ENCODE results near the gene OBSCN.

OBSCN gene

DNA sequence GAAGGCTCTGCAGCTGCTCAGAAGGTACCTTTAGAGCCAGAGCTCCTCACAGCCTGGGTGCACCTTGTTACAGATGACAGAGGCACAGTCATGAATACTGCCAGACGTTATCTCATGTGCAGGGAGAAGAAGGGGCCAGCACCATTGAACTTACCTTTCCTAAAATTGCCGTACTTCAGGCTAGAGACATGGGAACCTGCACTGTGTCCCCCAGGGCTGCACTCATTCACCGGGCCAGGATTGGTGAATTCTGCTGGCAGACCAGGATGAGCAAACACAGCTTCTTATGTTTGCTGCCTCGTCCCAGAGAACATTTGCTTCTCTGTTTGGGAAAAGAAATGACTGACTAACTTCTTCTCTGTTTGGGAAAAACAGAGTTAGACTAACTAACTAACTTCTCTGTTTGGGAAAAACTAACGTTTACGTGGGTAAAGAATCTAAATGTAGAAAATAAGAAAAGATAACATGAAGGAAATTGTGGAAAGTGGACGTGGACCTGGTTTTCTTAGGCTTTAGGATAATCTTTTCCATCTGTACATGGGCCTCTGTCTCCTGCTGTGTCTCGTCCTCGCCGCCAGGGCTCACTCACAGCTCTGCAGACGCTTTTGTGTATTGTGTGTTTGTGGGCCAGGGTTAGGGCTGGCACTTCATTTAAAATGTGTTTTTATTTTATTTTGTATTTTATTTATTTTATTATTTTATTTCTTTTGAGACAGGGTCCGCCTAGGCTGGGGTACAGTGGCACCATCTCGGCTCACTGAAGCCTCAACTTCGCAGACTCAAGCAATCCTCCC, 9.9 kb downstream of the OBSCN start:
- Histone ChIP-seq H2BK5ac (ENCODE audit: low read depth, low read length, poor library complexity, severe bottlenecking) (no peak overlapping the region), H3K27me3 (ENCODE audit: control insufficient read depth in 1 of 2, insufficient read depth in 1 of 2, low read length in 2 of 2) (peaks cover 0 to 24% of the 10 kb centered on the region in 2 experiments), H2AK5ac (ENCODE audit: low read length, severe bottlenecking) (no peak overlapping the region), H3K4ac (ENCODE audit: low read depth in 1 of 2, low read length in 2 of 2) (no peak overlapping the region), H3K36me3 (ENCODE audit: control insufficient read depth in 1 of 2, insufficient read depth in 2 of 2, low read depth in 1 of 2, low read length in 2 of 2) (peaks cover 0 to 47% of the 10 kb centered on the region in 2 experiments), H2BK120ac (ENCODE audit: low read depth, low read length) (no peak overlapping the region), H3K4me1 (ENCODE audit: control insufficient read depth, insufficient read depth, low read depth, low read length) (peaks cover 14% of the 10 kb centered on the region), H3K14ac (ENCODE audit: low read length in 2 of 2) (no peak overlapping the region), H3K9me3 (ENCODE audit: control insufficient read depth, low read length) (no peaks in the 10 kb centered on the region), H3K4me2 (ENCODE audit: low read length, poor library complexity, severe bottlenecking) (no peak overlapping the region), H3K27ac (ENCODE audit: low read length, poor library complexity, severe bottlenecking) (no peak overlapping the region), H4K8ac (ENCODE audit: low read length) (no peak overlapping the region), H2BK12ac (ENCODE audit: low read length in 2 of 2) (no peak overlapping the region), H3K23ac (ENCODE audit: low read length in 2 of 2) (no peak overlapping the region), H3K9ac (ENCODE audit: low read length) (no peak overlapping the region), H2AFZ (ENCODE audit: low read depth, low read length) (no peak overlapping the region), H4K91ac (ENCODE audit: low read length) (no peak overlapping the region), H3K18ac (ENCODE audit: low read depth in 1 of 2, low read length in 2 of 2) (no peak overlapping the region), H2BK15ac (ENCODE audit: low read depth, poor library complexity, severe bottlenecking) (no peak overlapping the region), H3K79me1 (replicated peaks; ENCODE audit: low read length, poor library complexity, severe bottlenecking) (peaks cover 1% of the 10 kb centered on the region), H3K4me3 (ENCODE audit: insufficient read depth in 1 of 2, low read depth in 1 of 2, low read length in 2 of 2) (no peak overlapping the region)
- no peak for DNase-seq
- WGBS: 85% methylated on average over 11 of the region's 14 CpGs

DNA sequence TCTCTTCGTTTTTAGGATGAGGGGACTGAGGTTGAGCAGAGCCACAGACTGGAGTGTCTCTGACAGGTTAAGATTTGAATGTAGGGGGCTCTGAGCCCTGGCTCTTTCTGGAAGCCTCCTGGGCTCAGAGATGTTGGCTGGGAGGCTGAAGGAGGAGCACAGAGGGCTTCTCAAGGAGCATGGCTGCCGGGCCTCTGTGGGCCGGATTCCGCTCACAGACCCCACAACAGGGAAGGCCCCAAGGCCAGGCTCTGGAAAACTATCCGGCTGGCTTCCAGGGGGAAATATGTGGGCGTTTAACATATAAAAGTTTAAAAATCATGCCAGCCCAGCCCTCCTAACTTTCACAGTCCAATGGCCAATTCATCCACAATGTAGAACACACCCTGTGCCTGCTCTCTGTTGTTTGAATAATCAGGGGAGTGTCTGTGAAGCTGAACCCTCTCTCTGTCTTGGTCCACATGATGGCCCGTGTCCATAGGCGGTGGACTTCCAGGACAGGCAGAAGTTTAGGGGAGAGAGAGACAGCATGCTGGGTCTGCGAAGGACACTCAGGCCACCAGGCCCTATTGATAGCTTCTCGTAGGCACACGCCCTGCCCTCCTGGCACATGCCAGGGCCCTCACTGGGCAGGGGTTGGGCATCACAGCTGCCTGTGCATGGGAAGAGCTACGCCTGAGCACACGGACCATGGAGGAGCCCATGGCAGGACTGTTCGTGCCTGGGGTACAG, 10.8 kb downstream of the OBSCN start:
- Histone ChIP-seq H2AFZ (ENCODE audit: low read depth, low read length) (no peak overlapping the region), H3K14ac (ENCODE audit: low read length in 2 of 2) (no peak overlapping the region), H3K36me3 (ENCODE audit: control insufficient read depth in 1 of 2, insufficient read depth in 2 of 2, low read depth in 1 of 2, low read length in 2 of 2) (peaks cover 0 to 47% of the 10 kb centered on the region in 2 experiments), H2AK5ac (ENCODE audit: low read length, severe bottlenecking) (no peak overlapping the region), H3K4me1 (ENCODE audit: control insufficient read depth, insufficient read depth, low read depth, low read length) (peaks cover 10% of the 10 kb centered on the region), H2BK120ac (ENCODE audit: low read depth, low read length) (no peak overlapping the region), H3K9me3 (ENCODE audit: control insufficient read depth, low read length) (no peaks in the 10 kb centered on the region), H3K27ac (ENCODE audit: low read length, poor library complexity, severe bottlenecking) (no peak overlapping the region), H2BK12ac (ENCODE audit: low read length in 2 of 2) (no peak overlapping the region), H3K4me2 (ENCODE audit: low read length, poor library complexity, severe bottlenecking) (no peak overlapping the region), H4K91ac (ENCODE audit: low read length) (no peak overlapping the region), H3K4me3 (ENCODE audit: insufficient read depth in 1 of 2, low read depth in 1 of 2, low read length in 2 of 2) (no peak overlapping the region), H3K9ac (ENCODE audit: low read length) (no peak overlapping the region), H3K4ac (ENCODE audit: low read depth in 1 of 2, low read length in 2 of 2) (no peak overlapping the region), H4K8ac (ENCODE audit: low read length) (no peak overlapping the region), H3K27me3 (ENCODE audit: control insufficient read depth in 1 of 2, insufficient read depth in 1 of 2, low read length in 2 of 2) (peaks cover 0 to 27% of the 10 kb centered on the region in 2 experiments), H3K79me1 (replicated peaks; ENCODE audit: low read length, poor library complexity, severe bottlenecking) (peaks cover 1% of the 10 kb centered on the region), H2BK5ac (ENCODE audit: low read depth, low read length, poor library complexity, severe bottlenecking) (no peak overlapping the region), H3K23ac (ENCODE audit: low read length in 2 of 2) (no peak overlapping the region), H3K18ac (ENCODE audit: low read depth in 1 of 2, low read length in 2 of 2) (no peak overlapping the region), H2BK15ac (ENCODE audit: low read depth, poor library complexity, severe bottlenecking) (no peak overlapping the region)
- no peak for DNase-seq
- 95% methylated on average over 10 of the region's 14 CpGs for WGBS

DNA sequence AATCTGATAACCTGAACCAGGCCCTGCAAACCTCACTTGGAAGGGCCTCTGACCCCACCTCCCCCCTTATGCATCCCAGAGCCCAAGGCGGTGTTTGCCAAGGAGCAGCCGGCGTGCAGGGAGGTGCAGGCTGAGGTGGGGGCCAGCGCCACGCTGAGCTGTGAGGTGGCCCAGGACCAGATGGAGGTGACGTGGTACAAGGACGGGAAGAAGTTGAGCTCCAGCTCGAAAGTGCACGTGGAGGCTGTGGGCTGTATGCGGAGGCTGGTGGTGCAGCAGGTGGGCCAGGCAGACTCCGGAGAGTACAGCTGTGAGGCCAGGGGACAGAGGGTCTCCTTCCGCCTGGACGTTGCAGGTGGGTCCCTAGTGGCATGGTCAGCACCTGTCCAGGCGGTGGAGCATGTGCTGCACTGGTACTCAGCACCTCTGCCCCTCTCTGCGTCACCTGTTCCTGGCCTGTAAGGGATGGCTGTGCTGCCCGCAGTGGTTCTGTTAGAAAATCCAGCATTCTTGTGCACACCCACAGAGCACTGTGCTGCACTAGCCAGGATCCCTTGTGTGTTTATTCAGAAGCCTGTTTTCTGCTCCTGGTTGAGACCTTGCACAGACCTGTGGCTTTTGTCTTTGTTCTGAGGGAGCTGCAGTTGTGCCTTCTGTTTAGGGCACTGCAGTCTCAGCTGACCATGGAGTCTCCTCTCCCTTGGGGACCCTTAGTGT, 11.6 kb downstream of the OBSCN start:
- H3K4me3 ChIP-seq (ENCODE audit: insufficient read depth in 1 of 2, low read depth in 1 of 2, low read length in 2 of 2): no peak overlapping the region
- H4K91ac ChIP-seq (ENCODE audit: low read length): no peak overlapping the region
- H3K18ac ChIP-seq (ENCODE audit: low read depth in 1 of 2, low read length in 2 of 2): no peak overlapping the region
- WGBS: 98% methylated on average over 16 of the region's 16 CpGs
- H3K79me1 ChIP-seq (replicated peaks; ENCODE audit: low read length, poor library complexity, severe bottlenecking): peaks cover 2% of the 10 kb centered on the region
- H2BK12ac ChIP-seq (ENCODE audit: low read length in 2 of 2): no peak overlapping the region
- no peak overlapping the region for H2AK5ac ChIP-seq (ENCODE audit: low read length, severe bottlenecking)
- H3K9ac ChIP-seq (ENCODE audit: low read length): no peak overlapping the region
- H3K4ac ChIP-seq (ENCODE audit: low read depth in 1 of 2, low read length in 2 of 2): no peak overlapping the region
- no peak overlapping the region for H4K8ac ChIP-seq (ENCODE audit: low read length)
- H2AFZ ChIP-seq (ENCODE audit: low read depth, low read length): no peak overlapping the region
- no peak overlapping the region for H2BK15ac ChIP-seq (ENCODE audit: low read depth, poor library complexity, severe bottlenecking)
- no peak overlapping the region for H3K14ac ChIP-seq (ENCODE audit: low read length in 2 of 2)
- H3K27me3 ChIP-seq (ENCODE audit: control insufficient read depth in 1 of 2, insufficient read depth in 1 of 2, low read length in 2 of 2): peaks cover 0 to 21% of the 10 kb centered on the region in 2 experiments
- H2BK5ac ChIP-seq (ENCODE audit: low read depth, low read length, poor library complexity, severe bottlenecking): no peak overlapping the region
- peaks cover 0 to 51% of the 10 kb centered on the region in 2 experiments for H3K36me3 ChIP-seq (ENCODE audit: control insufficient read depth in 1 of 2, insufficient read depth in 2 of 2, low read depth in 1 of 2, low read length in 2 of 2)
- H3K4me1 ChIP-seq (ENCODE audit: control insufficient read depth, insufficient read depth, low read depth, low read length): peaks cover 3% of the 10 kb centered on the region
- H2BK120ac ChIP-seq (ENCODE audit: low read depth, low read length): no peak overlapping the region
- DNase-seq: no peak
- peaks cover 6% of the 10 kb centered on the region for H3K9me3 ChIP-seq (ENCODE audit: control insufficient read depth, low read length)
- no peak overlapping the region for H3K23ac ChIP-seq (ENCODE audit: low read length in 2 of 2)
- H3K4me2 ChIP-seq (ENCODE audit: low read length, poor library complexity, severe bottlenecking): no peak overlapping the region
- no peak overlapping the region for H3K27ac ChIP-seq (ENCODE audit: low read length, poor library complexity, severe bottlenecking)
